Measurements from ENCODE around the gene DLG4.

- TF ChIP-seq POLR2A (IDR thresholded peaks at IDR 0.05) (no peak), CTCF (IDR thresholded peaks at IDR 0.05) (no peak)
Measured at GRCh38 chr17:7192271-7192937, 27.2 kb downstream of the DLG4 start.

Data from body of pancreas (tissue), 4 donors.